Muscle of back (tissue), 11 donors: ENCODE results near the gene ARHGAP24. TPM values are rescaled to one million over a fixed set of nuclear protein-coding genes. Genes with fewer than 3 reads are reported as not detected.

Source experiments
- DNase-seq, 3 donors: peaks; one replicate each; pipeline versions ENCODE4 v3.0.0 to v3.0.0-alpha.2; 2013
- polyA plus RNA-seq, 10 donors: library from polyadenylated mRNA; unstranded; fragments of 120-200 nt; gene quantifications; one replicate each; pipeline ENCODE4 v1.2.1, GENCODE V29; 2013; ENCODE audit not compliant: insufficient read length in 10 of 10

Gene ARHGAP24
- polyA plus RNA-seq, 10 donors, result 44.8 to 74.7 (median 55.1) TPM

GRCh38 chr4:85737254-85737653 lies 262.3 kb downstream of the ARHGAP24 start:
- no peak for DNase-seq

- no peak for DNase-seq
Observed at GRCh38 chr4:85738721-85739120, 263.8 kb downstream of the ARHGAP24 start.

- DNase-seq, result no peak
Observed at GRCh38 chr4:85740431-85740861, 265.5 kb downstream of the ARHGAP24 start.

- DNase-seq, result no peak
Observed at GRCh38 chr4:85741381-85741780, 266.4 kb downstream of the ARHGAP24 start.

- DNase-seq, result no peak
Observed at GRCh38 chr4:85741921-85742591, 267.1 kb downstream of the ARHGAP24 start.

- DNase-seq, result no peak
Observed at GRCh38 chr4:85744950-85745349, 270.0 kb downstream of the ARHGAP24 start.

GRCh38 chr4:85745939-85746338 lies 271.0 kb downstream of the ARHGAP24 start:
- DNase-seq, result no peak

- peak; percentile 71 to 88 (median 82) for DNase-seq
Observed at GRCh38 chr4:85747882-85748491, 273.0 kb downstream of the ARHGAP24 start.

GRCh38 chr4:85748654-85749053 lies 273.7 kb downstream of the ARHGAP24 start:
- no peak for DNase-seq

- DNase-seq, result no peak
Observed at GRCh38 chr4:85751866-85752265, 276.9 kb downstream of the ARHGAP24 start.

- no peak for DNase-seq
Observed at GRCh38 chr4:85755285-85755684, 280.3 kb downstream of the ARHGAP24 start.

GRCh38 chr4:85756938-85757337 lies 282.0 kb downstream of the ARHGAP24 start:
- DNase-seq, result no peak

GRCh38 chr4:85759388-85759787 lies 284.4 kb downstream of the ARHGAP24 start:
- no peak for DNase-seq

- DNase-seq, result peak in 2 of 3 donors; percentile 80 to 88
Observed at GRCh38 chr4:85760511-85760910, 285.6 kb downstream of the ARHGAP24 start.

GRCh38 chr4:85761803-85762528 lies 287.0 kb downstream of the ARHGAP24 start:
- peak; percentile 73 to 93 (median 87) for DNase-seq

- peak; percentile 77 to 79 (median 79) for DNase-seq
Observed at GRCh38 chr4:85762529-85762871, 287.6 kb downstream of the ARHGAP24 start.

- no peak for DNase-seq
Observed at GRCh38 chr4:85763202-85763601, 288.3 kb downstream of the ARHGAP24 start.

- no peak for DNase-seq
Observed at GRCh38 chr4:85767649-85768048, 292.7 kb downstream of the ARHGAP24 start.

- no peak for DNase-seq
Observed at GRCh38 chr4:85769009-85769408, 294.1 kb downstream of the ARHGAP24 start.

- DNase-seq, result no peak
Observed at GRCh38 chr4:85772470-85772869, 297.5 kb downstream of the ARHGAP24 start.

GRCh38 chr4:85773372-85773771 lies 298.4 kb downstream of the ARHGAP24 start:
- DNase-seq, result no peak

GRCh38 chr4:85774000-85774399 lies 299.1 kb downstream of the ARHGAP24 start:
- DNase-seq, result no peak

GRCh38 chr4:85774489-85774888 lies 299.5 kb downstream of the ARHGAP24 start:
- DNase-seq, result no peak
